PC-9 (cell line): ENCODE measurements around the gene UBA1.

Source experiments
- EZH2 ChIP-seq: fragments of 200-600 bp; sonication (generic); IDR thresholded peaks from 2 replicates; pipeline ENCODE4 v1.8.0; 2017; ENCODE audit warnings: antibody characterized with exemption, low read depth
- TF ChIP-seq, protein P1 (sequence below): fragments of 200-600 bp; sonication (generic); conservative IDR thresholded peaks from 2 replicates; pipeline ENCODE4 v1.6.1; 2017; ENCODE audit warnings: mixed run types, antibody characterized with exemption, mild to moderate bottlenecking, moderate library complexity

DNA sequence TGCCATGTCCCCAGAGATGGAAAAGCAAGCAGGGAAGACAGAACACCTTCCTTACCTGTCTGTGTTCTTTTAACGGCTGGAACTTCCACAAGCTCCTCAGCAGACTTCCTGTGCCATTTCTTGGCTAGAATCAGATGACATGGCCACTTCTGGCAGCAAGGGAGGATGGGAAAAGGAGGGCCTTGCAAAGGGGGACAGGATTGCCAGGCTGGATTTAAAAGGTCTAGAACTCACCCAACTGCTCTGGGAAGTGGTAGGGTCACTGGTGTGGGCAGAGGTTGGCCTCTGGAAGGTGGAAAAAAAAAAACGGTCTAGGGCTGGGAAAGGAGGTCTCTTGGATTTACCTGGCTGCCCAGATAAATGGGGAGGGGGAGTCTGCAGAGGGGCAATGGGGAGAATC lies 37.5 kb downstream of the UBA1 start:
- TF ChIP-seq, protein P1, sequence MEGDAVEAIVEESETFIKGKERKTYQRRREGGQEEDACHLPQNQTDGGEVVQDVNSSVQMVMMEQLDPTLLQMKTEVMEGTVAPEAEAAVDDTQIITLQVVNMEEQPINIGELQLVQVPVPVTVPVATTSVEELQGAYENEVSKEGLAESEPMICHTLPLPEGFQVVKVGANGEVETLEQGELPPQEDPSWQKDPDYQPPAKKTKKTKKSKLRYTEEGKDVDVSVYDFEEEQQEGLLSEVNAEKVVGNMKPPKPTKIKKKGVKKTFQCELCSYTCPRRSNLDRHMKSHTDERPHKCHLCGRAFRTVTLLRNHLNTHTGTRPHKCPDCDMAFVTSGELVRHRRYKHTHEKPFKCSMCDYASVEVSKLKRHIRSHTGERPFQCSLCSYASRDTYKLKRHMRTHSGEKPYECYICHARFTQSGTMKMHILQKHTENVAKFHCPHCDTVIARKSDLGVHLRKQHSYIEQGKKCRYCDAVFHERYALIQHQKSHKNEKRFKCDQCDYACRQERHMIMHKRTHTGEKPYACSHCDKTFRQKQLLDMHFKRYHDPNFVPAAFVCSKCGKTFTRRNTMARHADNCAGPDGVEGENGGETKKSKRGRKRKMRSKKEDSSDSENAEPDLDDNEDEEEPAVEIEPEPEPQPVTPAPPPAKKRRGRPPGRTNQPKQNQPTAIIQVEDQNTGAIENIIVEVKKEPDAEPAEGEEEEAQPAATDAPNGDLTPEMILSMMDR, result no peak
- no peak for TF ChIP-seq EZH2
